Neuron (in vitro differentiated cells): ENCODE data around the gene CFAP210.
"Not testable (repeated sequence)": the region's sequence is repeated elsewhere in the genome, so short reads cannot be mapped to it uniquely, and the experiment has no call there.

Source experiments
- H2AFZ ChIP-seq: one replicate; pipeline ENCODE4 v1.6.1; 2013; ENCODE audit warnings: low read depth, mild to moderate bottlenecking, inconsistent platforms, low read length, moderate library complexity
- H3K27me3 ChIP-seq: one replicate; pipeline ENCODE4 v1.6.1; 2013; ENCODE audit warnings: low read length; ENCODE audit not compliant: insufficient read depth
- H3K36me3 ChIP-seq: one replicate; pipeline ENCODE4 v1.6.1; 2013; ENCODE audit warnings: low read length; ENCODE audit not compliant: insufficient read depth
- H3K4me1 ChIP-seq: one replicate; pipeline ENCODE4 v1.6.1; 2013; ENCODE audit warnings: low read length; ENCODE audit not compliant: insufficient read depth
- H3K4me3 ChIP-seq: 2 replicates; pipeline ENCODE4 v1.5.1; 2013; ENCODE audit warnings: mild to moderate bottlenecking, low read length, moderate library complexity
- H3K9me3 ChIP-seq: one replicate; pipeline ENCODE4 v1.6.1; 2013; ENCODE audit warnings: low read length

The CFAP210 gene

GRCh38 chr2:169705927-169706326 is 11.7 kb upstream of the CFAP210 start:
- no peak overlapping the region for H2AFZ ChIP-seq
- H3K36me3 ChIP-seq = peaks cover 18% of the 10 kb centered on the region
- no peaks in the 10 kb centered on the region for H3K27me3 ChIP-seq
- no peaks in the 10 kb centered on the region for H3K4me1 ChIP-seq
- H3K4me3 ChIP-seq = no peak overlapping the region
- no peaks in the 10 kb centered on the region for H3K9me3 ChIP-seq

DNA sequence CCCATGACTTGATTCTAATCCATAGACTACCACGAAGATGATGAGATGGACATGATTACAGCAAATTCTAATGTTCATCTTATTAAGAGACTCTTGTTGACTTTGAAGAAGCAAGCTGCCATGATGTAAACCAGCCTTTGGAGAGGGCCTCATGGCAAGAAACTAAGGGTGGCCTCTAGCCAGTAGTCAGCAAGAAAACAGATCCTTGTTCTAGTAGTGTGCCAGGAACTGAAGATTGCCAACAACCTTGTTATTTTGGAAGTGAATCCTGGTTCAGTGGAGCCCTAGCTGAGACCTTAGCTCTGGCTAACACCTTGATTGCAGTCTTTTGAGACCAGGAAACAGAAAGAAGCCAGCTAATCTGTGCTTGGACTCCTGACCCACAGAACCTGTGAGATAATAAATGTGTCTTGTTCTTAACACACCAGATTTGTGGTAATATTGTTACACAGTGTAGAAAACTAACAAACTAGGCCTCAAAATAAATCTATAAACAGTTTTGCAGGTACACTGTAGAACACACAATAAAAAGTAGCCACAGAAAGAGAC is 10.0 kb upstream of the CFAP210 start:
- no peak overlapping the region for H2AFZ ChIP-seq
- H3K4me3 ChIP-seq = no peak overlapping the region
- H3K4me1 ChIP-seq = no peaks in the 10 kb centered on the region
- peaks cover 22% of the 10 kb centered on the region for H3K36me3 ChIP-seq
- peaks cover under 1% of the 10 kb centered on the region for H3K9me3 ChIP-seq
- H3K27me3 ChIP-seq = no peaks in the 10 kb centered on the region

DNA sequence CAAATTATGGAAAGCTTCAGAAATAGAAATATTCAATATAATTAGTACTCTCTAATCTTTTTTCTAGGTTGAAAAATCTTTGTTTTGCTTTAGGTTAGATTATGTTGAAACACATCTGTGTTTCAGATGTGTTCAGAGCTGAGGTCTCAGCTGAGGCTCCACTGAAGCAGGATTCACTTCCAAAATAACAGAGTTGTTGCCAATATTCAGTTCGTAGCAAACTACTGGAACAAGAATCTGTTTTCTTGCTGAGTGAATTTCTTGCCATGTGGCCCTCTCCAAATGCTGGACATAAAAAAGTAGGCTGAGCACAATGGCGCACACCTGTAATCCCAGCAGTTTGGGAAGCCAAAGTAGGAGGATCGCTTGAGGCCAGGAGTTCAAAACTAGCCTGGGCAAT is 8.8 kb upstream of the CFAP210 start:
- Histone ChIP-seq H2AFZ (no peak overlapping the region), H3K4me1 (no peaks in the 10 kb centered on the region), H3K4me3 (no peak overlapping the region)

DNA sequence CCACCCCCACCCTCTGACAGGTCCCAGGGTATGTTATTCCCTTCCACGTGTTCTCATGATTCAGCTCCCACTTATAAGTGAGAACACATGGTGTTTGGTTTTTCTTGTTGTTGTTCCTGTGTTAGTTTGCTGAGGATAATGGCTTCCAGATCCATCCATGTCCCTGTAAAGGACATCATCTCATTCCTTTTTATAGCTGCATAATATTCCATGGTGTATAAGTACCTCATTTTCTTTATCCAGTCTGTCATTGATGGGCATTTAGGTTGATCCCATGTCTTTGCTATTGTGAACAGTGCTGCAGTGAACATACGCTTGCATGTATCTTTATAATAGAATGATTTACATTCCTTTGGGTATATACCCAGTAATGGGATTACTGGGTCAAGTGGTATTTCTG is 5.0 kb upstream of the CFAP210 start:
- not testable (repeated sequence) for H2AFZ ChIP-seq, H3K4me3 ChIP-seq, H3K9me3 ChIP-seq, H3K27me3 ChIP-seq, H3K4me1 ChIP-seq
- peaks cover 37% of the 10 kb centered on the region for H3K36me3 ChIP-seq

More for the DNA sequence above, 8.8 kb upstream of the CFAP210 start:
- H3K36me3 ChIP-seq = peaks cover 29% of the 10 kb centered on the region
- no peaks in the 10 kb centered on the region for H3K27me3 ChIP-seq
- peaks cover 4% of the 10 kb centered on the region for H3K9me3 ChIP-seq

DNA sequence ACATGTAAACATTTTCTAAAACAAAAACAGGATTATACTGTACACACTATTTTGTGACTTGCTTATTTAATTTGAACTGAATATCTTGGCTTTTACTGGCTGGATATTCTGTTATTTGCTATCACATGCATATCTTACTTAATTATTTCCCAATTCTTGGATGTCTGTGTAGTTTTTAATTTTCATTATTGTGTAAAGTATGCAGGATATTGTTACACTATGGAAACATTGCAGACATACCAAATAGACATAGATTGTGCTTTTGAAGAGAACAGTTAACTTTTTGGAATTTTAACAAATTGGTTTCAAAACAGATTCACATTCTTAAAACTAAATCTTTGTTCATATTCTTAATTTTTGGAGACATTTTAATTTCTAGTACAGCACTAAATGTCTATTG is 2.2 kb upstream of the CFAP210 start:
- peaks cover 4% of the 10 kb centered on the region for H3K9me3 ChIP-seq
- no peak overlapping the region for H2AFZ ChIP-seq
- H3K27me3 ChIP-seq = no peaks in the 10 kb centered on the region
- peaks cover 25% of the 10 kb centered on the region for H3K36me3 ChIP-seq
- no peak overlapping the region for H3K4me3 ChIP-seq
- peaks cover 19% of the 10 kb centered on the region for H3K4me1 ChIP-seq

GRCh38 chr2:169694894-169695260 is 672 bp upstream of the CFAP210 start:
- peak overlapping the region; percentile 85 for H2AFZ ChIP-seq
- peaks cover 6% of the 10 kb centered on the region for H3K9me3 ChIP-seq
- peak overlapping the region; percentile 63 for H3K4me3 ChIP-seq
- no peaks in the 10 kb centered on the region for H3K27me3 ChIP-seq
- H3K4me1 ChIP-seq = peaks cover 19% of the 10 kb centered on the region
- peaks cover 18% of the 10 kb centered on the region for H3K36me3 ChIP-seq

DNA sequence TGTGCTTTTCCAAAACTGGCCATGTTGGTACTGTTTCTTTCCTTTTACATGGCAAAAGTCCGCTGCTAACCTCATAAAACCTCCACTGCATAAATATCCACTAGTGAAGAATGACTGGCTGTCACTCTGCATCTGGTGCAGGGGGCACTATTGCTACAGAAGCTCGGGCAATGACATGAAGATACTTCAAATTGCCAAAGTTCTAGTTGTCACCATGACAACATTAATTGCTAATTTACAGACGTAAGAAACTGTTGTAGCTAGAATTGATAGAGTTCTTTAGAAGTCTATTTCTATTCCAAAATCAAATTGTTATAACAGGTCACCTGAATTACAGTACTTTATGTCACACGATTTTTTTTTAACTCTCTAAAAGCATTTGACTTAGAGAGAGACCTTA is 845 bp downstream of the CFAP210 start:
- H2AFZ ChIP-seq = peak overlapping the region; percentile 85
- no peaks in the 10 kb centered on the region for H3K27me3 ChIP-seq
- peaks cover 19% of the 10 kb centered on the region for H3K4me1 ChIP-seq
- H3K36me3 ChIP-seq = peaks cover 9% of the 10 kb centered on the region
- H3K9me3 ChIP-seq = peaks cover 2% of the 10 kb centered on the region
- peak overlapping the region; percentile 63 for H3K4me3 ChIP-seq

GRCh38 chr2:169692718-169693117 is 1.5 kb downstream of the CFAP210 start:
- H2AFZ ChIP-seq = no peak overlapping the region

DNA sequence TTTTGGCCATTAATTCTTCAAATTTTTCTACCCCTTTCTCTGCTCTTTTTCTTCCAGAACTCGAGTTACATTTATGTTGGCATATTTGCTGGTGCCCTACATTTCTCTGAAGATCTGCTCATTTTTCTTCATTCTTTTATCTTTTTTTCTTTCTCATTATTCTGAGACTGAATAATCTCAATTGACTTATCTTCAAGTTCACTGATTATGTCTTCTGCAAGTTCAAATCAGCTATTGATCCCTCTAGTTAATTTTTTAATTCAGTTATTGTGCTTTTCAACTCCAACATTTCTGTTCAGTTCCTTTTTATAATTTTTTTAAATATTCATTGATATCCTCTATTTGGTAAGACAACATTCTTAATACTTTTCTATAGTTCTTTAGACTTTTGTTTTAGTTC is 3.2 kb downstream of the CFAP210 start:
- peaks cover under 1% of the 10 kb centered on the region for H3K36me3 ChIP-seq
- H3K4me1 ChIP-seq = peaks cover 19% of the 10 kb centered on the region
- H3K4me3 ChIP-seq = no peak overlapping the region
- H3K27me3 ChIP-seq = no peaks in the 10 kb centered on the region
- H3K9me3 ChIP-seq = peaks cover 2% of the 10 kb centered on the region
- no peak overlapping the region for H2AFZ ChIP-seq

More at GRCh38 chr2:169692718-169693117, 1.5 kb downstream of the CFAP210 start:
- H3K27me3 ChIP-seq = no peaks in the 10 kb centered on the region
- H3K4me1 ChIP-seq = peaks cover 19% of the 10 kb centered on the region
- H3K4me3 ChIP-seq = no peak overlapping the region
- H3K36me3 ChIP-seq = peaks cover 5% of the 10 kb centered on the region
- H3K9me3 ChIP-seq = peaks cover 2% of the 10 kb centered on the region

DNA sequence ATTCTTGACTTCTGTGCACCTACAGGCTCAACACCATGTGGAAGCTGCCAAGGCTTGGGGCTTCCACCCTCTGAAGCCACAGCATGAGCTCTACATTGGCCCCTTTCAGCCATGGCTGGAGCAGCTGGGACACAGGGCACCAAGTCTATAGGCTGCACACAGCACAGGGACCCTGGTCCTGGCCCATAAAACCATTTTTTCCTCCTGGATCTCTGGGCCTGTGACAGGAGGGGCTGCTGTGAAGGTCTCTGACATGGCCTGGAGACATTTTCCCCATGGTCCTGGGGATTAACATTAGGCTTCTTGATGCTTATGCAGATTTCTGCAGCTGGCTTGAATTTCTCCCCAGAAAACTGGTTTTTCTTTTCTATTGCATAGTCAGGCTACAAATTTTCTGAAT is 6.3 kb downstream of the CFAP210 start:
- not testable (repeated sequence) for H3K27me3 ChIP-seq, H3K4me3 ChIP-seq, H3K36me3 ChIP-seq, H3K4me1 ChIP-seq, H2AFZ ChIP-seq, H3K9me3 ChIP-seq

DNA sequence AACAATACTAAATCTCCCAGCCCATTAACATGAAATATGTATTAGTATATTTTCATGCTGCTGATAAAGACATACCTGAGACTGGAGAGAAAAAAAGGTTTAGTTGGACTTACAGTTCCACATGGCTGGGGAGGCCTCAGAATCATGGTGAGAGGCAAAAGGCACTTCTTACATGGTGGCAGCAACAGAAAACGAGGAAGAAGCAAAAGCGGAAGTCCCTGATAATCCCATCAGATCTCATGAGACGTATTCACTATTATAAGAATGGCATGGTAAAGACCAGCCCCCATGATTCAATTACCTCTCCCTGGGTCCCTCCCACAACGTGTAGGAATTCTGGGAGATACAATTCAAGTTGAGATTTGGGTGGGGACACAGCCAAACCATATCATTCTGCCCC is 7.4 kb downstream of the CFAP210 start:
- H3K4me3 ChIP-seq, H3K27me3 ChIP-seq, H3K9me3 ChIP-seq, H3K36me3 ChIP-seq, H2AFZ ChIP-seq, H3K4me1 ChIP-seq: not testable (repeated sequence)

DNA sequence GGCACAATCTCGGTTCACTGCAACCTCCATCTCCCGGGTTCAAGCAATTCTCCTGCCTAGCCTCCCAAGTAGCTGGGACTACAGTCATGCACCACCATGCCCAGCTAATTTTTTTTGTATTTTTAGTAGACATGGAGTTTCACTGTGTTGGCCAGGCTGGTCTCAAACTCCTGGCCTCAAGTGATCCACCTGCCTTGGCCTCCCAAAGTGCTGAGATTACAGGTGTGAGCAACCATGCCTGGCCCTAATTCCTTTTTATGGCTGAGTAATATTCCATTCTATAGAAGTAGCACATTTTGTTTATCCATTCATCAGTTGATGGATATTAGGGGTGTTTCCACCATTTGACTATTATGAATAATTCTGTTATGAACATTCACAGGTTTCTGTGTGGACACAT is 9.5 kb downstream of the CFAP210 start:
- not testable (repeated sequence) for H2AFZ ChIP-seq, H3K36me3 ChIP-seq, H3K9me3 ChIP-seq, H3K27me3 ChIP-seq, H3K4me1 ChIP-seq, H3K4me3 ChIP-seq

GRCh38 chr2:169684135-169684565 is 10.1 kb downstream of the CFAP210 start:
- Histone ChIP-seq H3K4me3 (no peak overlapping the region), H3K9me3 (peaks cover 4% of the 10 kb centered on the region), H3K4me1 (no peaks in the 10 kb centered on the region), H3K36me3 (peaks cover 3% of the 10 kb centered on the region), H3K27me3 (no peaks in the 10 kb centered on the region), H2AFZ (no peak overlapping the region)

GRCh38 chr2:169683425-169684134 is 10.6 kb downstream of the CFAP210 start:
- Histone ChIP-seq H3K9me3 (peaks cover 4% of the 10 kb centered on the region), H3K4me1 (no peaks in the 10 kb centered on the region), H3K27me3 (no peaks in the 10 kb centered on the region), H3K36me3 (peaks cover 3% of the 10 kb centered on the region), H2AFZ (no peak overlapping the region), H3K4me3 (no peak overlapping the region)
